GM23248 (cell line): ENCODE results near the gene KCNC2.

Experiments
- EZH2 ChIP-seq: fragments of 200-600 bp; sonication (generic); IDR thresholded peaks from 2 replicates; pipeline ENCODE4 v1.6.1; 2018; ENCODE audit warnings: antibody characterized with exemption, mild to moderate bottlenecking; ENCODE audit not compliant: insufficient read depth, poor library complexity, severe bottlenecking
- EZH2phosphoT487 ChIP-seq: fragments of 200-600 bp; sonication (generic); IDR thresholded peaks from 2 replicates; pipeline ENCODE4 v1.6.1; 2018; ENCODE audit warnings: antibody characterized with exemption, moderate library complexity, mild to moderate bottlenecking, low read depth; ENCODE audit not compliant: insufficient read depth

DNA sequence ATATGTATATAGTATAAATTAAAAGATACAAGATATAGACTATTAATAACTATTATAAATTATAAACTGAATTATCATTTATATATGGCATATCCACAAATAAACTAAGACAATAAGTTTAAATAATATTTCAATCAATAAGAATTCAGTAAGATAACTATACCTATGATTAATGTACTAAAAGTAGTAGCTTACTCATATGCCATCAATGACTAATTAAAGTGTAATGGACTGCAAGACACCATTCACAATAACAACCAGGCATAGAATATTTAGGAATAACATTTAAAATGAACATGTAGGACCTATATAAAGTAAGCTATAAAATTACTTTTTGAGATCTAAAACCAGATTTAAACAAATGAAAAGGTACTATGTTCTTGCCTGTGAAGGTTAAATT, 18.8 kb downstream of the KCNC2 start:
- TF ChIP-seq EZH2phosphoT487 (no peak), EZH2 (no peak)
